ENCODE results near the gene PEDS1.

Gene PEDS1

DNA sequence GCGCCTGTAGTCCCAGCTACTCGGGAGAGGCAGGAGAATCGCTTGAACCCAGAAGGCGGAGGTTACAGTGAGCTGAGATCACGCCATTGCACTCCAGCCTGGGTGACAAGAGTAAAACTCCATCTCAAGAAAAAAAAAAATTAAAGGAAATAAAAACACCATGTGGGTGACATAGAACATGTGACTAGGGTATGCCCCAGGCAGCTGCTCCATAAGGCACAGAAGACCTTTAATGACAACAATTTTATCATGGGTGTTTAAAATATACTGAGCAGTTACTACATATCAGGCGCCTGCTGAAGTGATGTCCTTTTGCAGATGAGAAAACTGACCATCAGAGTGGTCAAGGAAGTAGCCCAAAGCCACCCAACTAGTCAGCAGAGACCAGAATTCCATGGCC is 8.0 kb downstream of the PEDS1 start:
- Histone ChIP-seq H3K27me3 (ENCODE audit: insufficient read depth, low read depth, severe bottlenecking) (no peaks in the 10 kb centered on the region), H3K9me3 (ENCODE audit: severe bottlenecking) (no peaks in the 10 kb centered on the region), H3K36me3 (peaks cover 34% of the 10 kb centered on the region), H3K27ac (no peak overlapping the region), H3K4me3 (ENCODE audit: low read depth, low read length) (no peak overlapping the region)
- DNase-seq, result no peak
- TF ChIP-seq, protein P1, sequence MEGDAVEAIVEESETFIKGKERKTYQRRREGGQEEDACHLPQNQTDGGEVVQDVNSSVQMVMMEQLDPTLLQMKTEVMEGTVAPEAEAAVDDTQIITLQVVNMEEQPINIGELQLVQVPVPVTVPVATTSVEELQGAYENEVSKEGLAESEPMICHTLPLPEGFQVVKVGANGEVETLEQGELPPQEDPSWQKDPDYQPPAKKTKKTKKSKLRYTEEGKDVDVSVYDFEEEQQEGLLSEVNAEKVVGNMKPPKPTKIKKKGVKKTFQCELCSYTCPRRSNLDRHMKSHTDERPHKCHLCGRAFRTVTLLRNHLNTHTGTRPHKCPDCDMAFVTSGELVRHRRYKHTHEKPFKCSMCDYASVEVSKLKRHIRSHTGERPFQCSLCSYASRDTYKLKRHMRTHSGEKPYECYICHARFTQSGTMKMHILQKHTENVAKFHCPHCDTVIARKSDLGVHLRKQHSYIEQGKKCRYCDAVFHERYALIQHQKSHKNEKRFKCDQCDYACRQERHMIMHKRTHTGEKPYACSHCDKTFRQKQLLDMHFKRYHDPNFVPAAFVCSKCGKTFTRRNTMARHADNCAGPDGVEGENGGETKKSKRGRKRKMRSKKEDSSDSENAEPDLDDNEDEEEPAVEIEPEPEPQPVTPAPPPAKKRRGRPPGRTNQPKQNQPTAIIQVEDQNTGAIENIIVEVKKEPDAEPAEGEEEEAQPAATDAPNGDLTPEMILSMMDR (IDR thresholded peaks at IDR 0.05; ENCODE audit: low read depth, low read length), result no peak

DNA sequence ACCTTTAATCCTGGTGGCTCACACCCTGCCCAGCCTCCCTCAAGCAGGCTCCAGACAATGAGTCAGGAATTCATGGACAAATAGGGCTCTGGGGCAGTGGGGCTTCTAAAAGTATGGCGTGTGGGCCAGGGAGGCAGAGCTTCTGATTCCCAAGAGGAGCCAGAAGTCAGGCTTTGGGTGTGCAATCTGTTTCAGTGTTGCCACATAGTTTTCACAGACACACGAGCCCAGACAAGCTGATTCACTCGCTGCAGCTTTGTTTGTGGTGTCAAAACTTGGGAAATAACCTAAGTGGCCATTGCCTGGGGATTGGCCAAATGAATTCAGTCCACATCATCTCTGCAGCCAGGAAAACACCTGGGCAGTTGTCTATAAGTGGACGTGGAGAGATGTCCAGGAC is 9.2 kb downstream of the PEDS1 start:
- Histone ChIP-seq H3K27ac (no peak overlapping the region), H3K9me3 (ENCODE audit: severe bottlenecking) (no peaks in the 10 kb centered on the region), H3K36me3 (peaks cover 40% of the 10 kb centered on the region), H3K27me3 (ENCODE audit: insufficient read depth, low read depth, severe bottlenecking) (no peaks in the 10 kb centered on the region), H3K4me3 (ENCODE audit: low read depth, low read length) (no peak overlapping the region)
- TF ChIP-seq, protein P1 (IDR thresholded peaks at IDR 0.05; ENCODE audit: low read depth, low read length), result no peak
- DNase-seq, result no peak

- TF ChIP-seq, protein P1 (IDR thresholded peaks at IDR 0.05; ENCODE audit: low read depth, low read length), result no peak
- no peak overlapping the region for H3K4me3 ChIP-seq (ENCODE audit: low read depth, low read length)
- H3K27ac ChIP-seq, result no peak overlapping the region
- H3K27me3 ChIP-seq (ENCODE audit: insufficient read depth, low read depth, severe bottlenecking), result no peaks in the 10 kb centered on the region
- DNase-seq, result no peak
- H3K9me3 ChIP-seq (ENCODE audit: severe bottlenecking), result no peaks in the 10 kb centered on the region
- H3K36me3 ChIP-seq, result peaks cover 31% of the 10 kb centered on the region
These were observed 10.7 kb downstream of the PEDS1 start for GRCh38 chr20:50142812-50143211.

- Histone ChIP-seq H3K9me3 (ENCODE audit: severe bottlenecking) (no peaks in the 10 kb centered on the region), H3K27ac (no peak overlapping the region), H3K27me3 (ENCODE audit: insufficient read depth, low read depth, severe bottlenecking) (no peaks in the 10 kb centered on the region), H3K4me3 (ENCODE audit: low read depth, low read length) (no peak overlapping the region), H3K36me3 (peaks cover 30% of the 10 kb centered on the region)
- DNase-seq, result no peak
- TF ChIP-seq, protein P1 (IDR thresholded peaks at IDR 0.05; ENCODE audit: low read depth, low read length), result no peak
These were observed 11.5 kb downstream of the PEDS1 start for GRCh38 chr20:50141811-50142561.

DNA sequence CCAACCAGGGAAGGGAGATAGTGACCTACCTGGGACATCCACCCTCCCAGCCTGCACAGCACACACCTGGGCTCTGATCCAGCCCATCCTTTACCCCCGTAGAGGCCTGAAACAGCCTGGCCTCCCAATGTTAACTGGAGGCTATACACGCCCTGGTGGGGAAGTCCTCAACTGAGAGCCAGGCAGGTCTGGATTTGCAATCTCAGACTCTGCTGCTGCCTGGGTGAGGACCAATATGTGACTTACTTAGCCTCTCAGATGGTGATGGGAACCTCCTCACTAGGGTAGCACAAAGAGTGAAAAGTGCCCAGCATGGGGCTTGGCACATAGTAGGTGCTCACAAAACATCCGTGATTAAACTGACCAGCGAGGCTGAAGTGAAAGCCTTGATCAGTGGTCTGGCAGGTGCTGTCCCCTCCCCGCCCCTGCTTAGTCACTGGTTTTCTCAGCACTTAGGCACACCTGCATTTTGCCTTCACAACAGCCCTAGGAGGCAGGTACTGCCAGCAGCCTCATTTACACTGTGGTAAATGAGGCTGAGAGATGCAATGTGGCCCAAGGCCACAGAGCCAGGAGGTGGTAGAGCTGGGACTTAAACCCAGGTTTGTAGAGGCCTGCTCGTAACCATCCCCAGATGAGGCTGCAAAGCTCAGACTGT is 12.4 kb downstream of the PEDS1 start:
- Histone ChIP-seq H3K9me3 (ENCODE audit: severe bottlenecking) (no peaks in the 10 kb centered on the region), H3K27me3 (ENCODE audit: insufficient read depth, low read depth, severe bottlenecking) (no peaks in the 10 kb centered on the region), H3K4me3 (ENCODE audit: low read depth, low read length) (no peak overlapping the region), H3K27ac (no peak overlapping the region), H3K36me3 (peaks cover 25% of the 10 kb centered on the region)
- DNase-seq, result no peak
- TF ChIP-seq, protein P1 (IDR thresholded peaks at IDR 0.05; ENCODE audit: low read depth, low read length), result no peak
